Measurements from ENCODE around the gene PHACTR4. TPM values are rescaled to one million over a fixed set of nuclear protein-coding genes. Genes with fewer than 3 reads are reported as not detected.

PHACTR4 gene
- total and polyA plus RNA-seq, 9 of the 15 experiments (the other 6 are each of a cell fraction or from before 2014, with no cell fraction given) = 6.4 to 43.6 (median 14.2) TPM

DNA sequence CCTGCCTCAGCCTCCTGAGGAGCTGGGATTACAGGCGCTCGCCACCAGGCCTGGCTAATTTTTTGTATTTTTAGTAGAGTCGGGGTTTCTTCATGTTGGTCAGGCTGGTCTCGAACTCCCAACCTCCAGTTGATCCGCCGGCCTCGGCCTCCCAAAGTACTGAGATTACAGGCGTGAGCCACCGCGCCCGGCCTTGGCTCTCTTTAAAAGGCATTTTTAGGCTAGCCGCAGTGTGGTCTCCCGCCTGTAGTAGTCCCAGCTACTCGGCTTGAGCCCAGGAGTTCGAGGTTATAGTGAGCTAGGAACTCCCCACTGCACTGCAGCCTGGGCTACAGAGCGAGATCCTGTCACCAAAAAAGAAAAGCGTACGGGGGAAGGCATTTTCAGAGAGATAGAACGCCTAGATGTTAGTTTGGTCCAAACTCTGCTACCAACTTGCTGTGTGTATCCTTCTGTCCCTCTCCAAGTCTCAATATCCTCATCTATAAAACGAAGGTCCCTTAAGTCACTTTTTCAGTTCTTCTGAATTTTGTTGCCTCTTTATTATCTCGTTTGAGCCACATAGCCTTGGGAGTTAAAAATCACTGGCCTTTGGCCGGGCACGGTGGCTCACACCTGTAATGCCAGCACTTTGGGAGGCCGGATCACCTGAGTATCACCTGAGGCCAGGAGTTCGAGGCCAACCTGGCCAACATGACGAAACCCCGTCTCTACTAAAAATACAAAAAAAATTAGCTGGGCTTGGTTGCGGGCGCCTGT lies 40.0 kb upstream of the PHACTR4 start (continued):
- TF ChIP-seq, protein P1, sequence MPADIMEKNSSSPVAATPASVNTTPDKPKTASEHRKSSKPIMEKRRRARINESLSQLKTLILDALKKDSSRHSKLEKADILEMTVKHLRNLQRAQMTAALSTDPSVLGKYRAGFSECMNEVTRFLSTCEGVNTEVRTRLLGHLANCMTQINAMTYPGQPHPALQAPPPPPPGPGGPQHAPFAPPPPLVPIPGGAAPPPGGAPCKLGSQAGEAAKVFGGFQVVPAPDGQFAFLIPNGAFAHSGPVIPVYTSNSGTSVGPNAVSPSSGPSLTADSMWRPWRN (IDR thresholded peaks at IDR 0.05; ENCODE audit: low read depth) = no peak
- TF ChIP-seq CHD1 (IDR thresholded peaks at IDR 0.05; ENCODE audit: low read length) = peak; percentile 24

DNA sequence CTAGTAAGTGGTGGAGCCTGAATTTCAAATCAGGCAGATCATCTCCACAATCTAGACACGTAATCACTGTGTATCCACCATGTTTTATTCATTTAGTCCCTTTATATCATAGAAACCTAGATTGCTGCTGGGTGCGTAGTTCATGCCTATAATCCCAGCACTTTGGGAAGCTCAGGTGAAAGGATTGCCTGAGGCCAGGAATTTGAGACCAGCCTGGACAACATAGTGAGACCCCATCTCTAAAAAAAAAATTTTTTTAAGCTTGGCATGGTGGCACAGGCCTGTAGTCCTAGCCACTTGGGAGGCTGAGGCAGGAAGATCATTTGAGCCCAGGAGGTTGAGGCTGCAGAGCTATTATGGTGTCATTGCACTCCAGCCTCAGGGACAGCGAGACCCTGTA lies 30.6 kb upstream of the PHACTR4 start:
- no peak overlapping the region for H3K27ac ChIP-seq (ENCODE audit: extremely low read depth, low read depth, low read length)
- H3K36me3 ChIP-seq (ENCODE audit: control insufficient read depth, insufficient read depth, low read length) = peaks cover 21% of the 10 kb centered on the region
- BruUV-seq (replicated peaks) = no TSS peak
- peaks cover 2% of the 10 kb centered on the region; the same call in 1 of the 3 replicates for H3K79me2 ChIP-seq (ENCODE audit: control insufficient read depth, insufficient read depth, low read length)
- in situ Hi-C loops (cut with MboI) (no loop called here), intact Hi-C loops (cut with micrococcal nuclease) (no loop called here)
- no peak overlapping the region for H3K9ac ChIP-seq (ENCODE audit: insufficient read depth in 1 of 2, low read depth in 2 of 2, low read length in 2 of 2)
- no peaks in the 10 kb centered on the region for H3K9me3 ChIP-seq (replicated peaks; ENCODE audit: control insufficient read depth, insufficient read depth, low read depth, low read length)
- peaks cover 5% of the 10 kb centered on the region for H3K9me1 ChIP-seq (ENCODE audit: control insufficient read depth, insufficient read depth, low read length)
- POLR2A ChIA-PET = interaction anchor here (0.8 to 5.5 kb wide), 4 partner anchors 10 to 78 kb away, joined by 3 to 72 read pairs (median 4); partner anchors contain the start of gene MED18
- TF ChIP-seq ZNF143 (CRISPR knock-in tag; IDR thresholded peaks at IDR 0.05) = no peak
- TF ChIP-seq NFXL1 (CRISPR knock-in tag; IDR thresholded peaks at IDR 0.05) = no peak
- TF ChIP-seq RBM25 (IDR thresholded peaks at IDR 0.05; ENCODE audit: low read depth, low read length, severe bottlenecking) = peak; percentile 50
- peak; percentile 89 for TF ChIP-seq ZNF121 (CRISPR knock-in tag; conservative IDR thresholded peaks at IDR 0.05)
- no peak for TF ChIP-seq YBX1 (IDR thresholded peaks at IDR 0.05)
- TF ChIP-seq, protein P2, sequence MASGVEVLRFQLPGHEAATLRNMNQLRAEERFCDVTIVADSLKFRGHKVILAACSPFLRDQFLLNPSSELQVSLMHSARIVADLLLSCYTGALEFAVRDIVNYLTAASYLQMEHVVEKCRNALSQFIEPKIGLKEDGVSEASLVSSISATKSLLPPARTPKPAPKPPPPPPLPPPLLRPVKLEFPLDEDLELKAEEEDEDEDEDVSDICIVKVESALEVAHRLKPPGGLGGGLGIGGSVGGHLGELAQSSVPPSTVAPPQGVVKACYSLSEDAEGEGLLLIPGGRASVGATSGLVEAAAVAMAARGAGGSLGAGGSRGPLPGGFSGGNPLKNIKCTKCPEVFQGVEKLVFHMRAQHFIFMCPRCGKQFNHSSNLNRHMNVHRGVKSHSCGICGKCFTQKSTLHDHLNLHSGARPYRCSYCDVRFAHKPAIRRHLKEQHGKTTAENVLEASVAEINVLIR (CRISPR knock-in tag; IDR thresholded peaks at IDR 0.05) = no peak
- ATAC-seq (no peak), FAIRE-seq (no peak), DNase-seq (ENCODE audit: extremely low read depth in 1 of 4, low spot score in 3 of 4) (no peak)
- no peak overlapping the region for H3K4me3 ChIP-seq
- 92% methylated on average over 3 of the region's 3 CpGs for WGBS (ENCODE audit: insufficient coverage, low coverage, missing lambda C conversion rate)
- H3K4me1 ChIP-seq (replicated peaks in 1 of 2; ENCODE audit: control insufficient read depth in 2 of 2, insufficient read depth in 2 of 2, low read length in 2 of 2) = no peaks in the 10 kb centered on the region; a peak in 1 of 5 replicates
- no peak overlapping the region for H2AFZ ChIP-seq (ENCODE audit: low read depth, low read length)
- H3K4me2 ChIP-seq (ENCODE audit: insufficient read depth, low read length) = no peak overlapping the region
- H3K27me3 ChIP-seq (ENCODE audit: control insufficient read depth in 2 of 2, insufficient read depth in 2 of 2, low read length in 2 of 2) = no peaks in the 10 kb centered on the region
- CTCF ChIA-PET (ENCODE audit: low intra/inter-chr PET ratio) = no interaction called here
- H4K20me1 ChIP-seq (replicated peaks; ENCODE audit: control insufficient read depth, insufficient read depth, low read length) = no peaks in the 10 kb centered on the region

All from K562 (cell line).